Activated CD4-positive, CD25-positive, alpha-beta regulatory T cell treated with anti-CD3 and anti-CD28 coated beads, Interleukin-2, amount 50 U/mL, for 72 hours (primary cell): ENCODE results near the gene NPHP3.
"Not testable (repeated sequence)": the region's sequence is repeated elsewhere in the genome, so short reads cannot be mapped to it uniquely, and the experiment has no call there.

Experiments
- DNase-seq: peaks from one replicate; pipeline ENCODE4 v3.0.0; 2021

The NPHP3 gene

DNA sequence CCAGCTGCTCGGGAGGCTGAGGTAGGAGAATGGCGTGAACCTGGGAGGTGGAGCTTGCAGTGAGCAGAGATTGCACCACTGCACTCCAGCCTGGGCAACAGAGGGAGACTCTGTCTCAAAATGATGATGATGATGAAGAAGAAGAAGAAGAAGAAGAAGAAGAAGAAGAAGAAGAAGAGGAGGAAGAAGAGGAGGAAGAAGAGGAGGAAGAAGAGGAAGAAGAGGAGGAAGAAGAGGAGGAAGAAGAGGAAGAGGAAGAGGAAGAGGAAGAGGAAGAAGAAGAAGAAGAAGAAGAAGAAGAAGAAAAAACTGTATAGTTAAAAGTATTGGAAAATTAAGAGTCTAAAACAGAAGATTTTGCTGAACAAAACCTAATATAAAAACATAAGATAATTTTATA, 80.8 kb downstream of the NPHP3 start:
- not testable (repeated sequence) for DNase-seq

DNA sequence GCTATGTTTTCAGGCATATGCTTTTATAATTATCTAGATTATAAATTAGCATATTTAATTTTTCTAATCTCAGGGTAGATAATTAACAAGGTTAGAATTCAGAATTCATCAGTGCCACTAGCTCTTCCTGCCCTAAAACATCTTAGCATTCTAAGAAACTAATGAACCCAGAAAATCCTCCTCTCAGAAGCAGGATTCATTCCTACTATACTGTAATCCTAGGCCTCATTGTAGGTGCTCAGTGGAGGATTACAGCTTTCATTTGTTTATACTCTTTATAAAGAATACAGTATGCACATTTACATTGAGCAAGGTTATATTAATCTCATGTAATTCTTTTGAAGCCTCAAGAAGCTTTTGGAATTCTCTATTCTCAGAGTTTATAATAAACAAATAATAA, 83.5 kb downstream of the NPHP3 start:
- DNase-seq: no peak

DNA sequence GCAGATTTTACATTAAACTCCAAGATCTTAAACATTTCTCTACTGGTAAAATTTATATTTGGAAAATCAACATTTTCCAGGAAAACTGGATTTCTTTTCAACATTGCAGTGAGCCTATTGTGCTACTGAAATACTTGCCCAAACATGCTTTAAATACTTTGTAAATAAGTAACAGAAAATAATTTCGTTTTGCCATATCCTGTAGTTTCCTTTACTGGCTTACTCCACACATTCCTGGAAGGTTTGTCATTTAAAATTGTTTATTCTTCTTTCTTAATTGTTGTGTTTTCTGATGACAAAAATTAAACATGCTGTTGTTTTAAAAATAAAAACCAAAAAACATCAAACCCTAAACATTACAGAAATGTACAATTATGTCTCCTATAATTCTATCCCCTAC, 84.6 kb downstream of the NPHP3 start:
- no peak for DNase-seq

DNA sequence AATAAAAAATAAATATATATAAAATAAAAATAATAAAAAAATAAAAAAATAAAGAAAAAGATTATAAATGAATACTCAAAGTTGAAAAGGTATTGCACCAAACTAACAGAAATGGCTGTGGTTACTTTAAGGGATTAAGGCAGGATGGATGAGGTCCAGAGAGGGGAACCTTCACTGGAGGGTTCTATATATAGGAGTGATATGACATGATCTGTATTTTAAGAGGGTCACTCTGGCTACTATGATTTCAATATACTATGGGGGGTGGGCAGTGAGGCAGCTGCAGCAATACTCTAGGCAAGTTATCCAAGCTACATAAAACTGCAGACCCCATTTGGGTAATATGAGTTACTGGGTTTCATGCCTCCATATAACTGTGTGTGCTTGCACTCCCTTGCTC, 87.2 kb downstream of the NPHP3 start:
- DNase-seq: no peak
